H1 (cell line): ENCODE results near the gene LORICRIN. TPM values are rescaled to one million over a fixed set of nuclear protein-coding genes. Genes with fewer than 3 reads are reported as not detected.

ENCODE experiments used
- CTCF ChIA-PET: fragments of 300-600 bp; sonication (Branson Sonifier 250); formaldehyde crosslinking; loops from one replicate; lab custom pipeline; 2021; ENCODE audit not compliant: partially characterized antibody; lab: Charles Lee
- POLR2A ChIA-PET: fragments of 300-600 bp; sonication (Branson Sonifier 250); formaldehyde crosslinking; loops from one replicate; lab custom pipeline; 2021; ENCODE audit warnings: inconsistent platforms; ENCODE audit not compliant: partially characterized antibody; lab: Charles Lee
- DNase-seq, 2 experiments: peaks; one replicate each; pipeline versions ENCODE4 v3.0.0 to v3.0.0-alpha.2; 2010 to 2022; ENCODE audit warnings: low spot score in 2 of 2, low read depth in 1 of 2, mixed read lengths in 1 of 2
- FAIRE-seq: peaks from 2 replicates; lab custom pipeline; 2011; peaks lifted over from hg19 to GRCh38; lab: Jason Lieb, UNC
- H2AFZ ChIP-seq: 2 replicates; pipeline ENCODE4 v1.8.1; 2012; ENCODE audit warnings: low read length, inconsistent platforms
- H2AK5ac ChIP-seq: 2 replicates; pipeline ENCODE4 v1.6.1; 2013; ENCODE audit warnings: low read depth, low read length
- H2BK120ac ChIP-seq: replicated peaks from 2 replicates; pipeline ENCODE3; 2013; ENCODE audit warnings: low read depth, low read length, inconsistent platforms
- H2BK12ac ChIP-seq: 2 replicates; pipeline ENCODE4 v1.6.1; 2013; ENCODE audit warnings: low read depth, low read length
- H2BK15ac ChIP-seq: 2 replicates; pipeline ENCODE4 v1.6.1; 2013; ENCODE audit warnings: low read length
- H2BK20ac ChIP-seq: 2 replicates; pipeline ENCODE4 v1.6.1; 2013; ENCODE audit warnings: low read length
- H2BK5ac ChIP-seq: 2 replicates; pipeline ENCODE4 v1.6.1; 2013; ENCODE audit warnings: low read depth, low read length
- H3K14ac ChIP-seq: 2 replicates; pipeline ENCODE4 v1.6.1; 2013; ENCODE audit warnings: inconsistent platforms; ENCODE audit not compliant: insufficient read length
- H3K18ac ChIP-seq: 2 replicates; pipeline ENCODE4 v1.6.1; 2013; ENCODE audit warnings: low read length; ENCODE audit errors: extremely low read depth
- H3K23ac ChIP-seq: 2 replicates; pipeline ENCODE4 v1.6.1; 2013; ENCODE audit warnings: inconsistent platforms; ENCODE audit not compliant: insufficient read length
- H3K23me2 ChIP-seq: 2 replicates; pipeline ENCODE4 v1.6.1; 2013; ENCODE audit warnings: low read depth, low read length
- H3K27ac ChIP-seq: 2 replicates; pipeline ENCODE4 v1.6.1; 2011; ENCODE audit warnings: low read depth, low read length, inconsistent platforms
- H3K27me3 ChIP-seq, 4 experiments: replicated peaks in 1 of 4; 1 replicate in 1 of 4; 2 replicates in 3 of 4; pipeline versions ENCODE4 v1.6.1 to v1.8.1; 2011 to 2013; ENCODE audit warnings: low read length in 3 of 4, mild to moderate bottlenecking in 3 of 4, inconsistent platforms in 2 of 4, mixed read lengths in 2 of 4, moderate library complexity in 1 of 4; ENCODE audit not compliant: control insufficient read depth in 3 of 4, insufficient read depth in 3 of 4; ENCODE audit errors: extremely low read depth in 1 of 4
- H3K36me3 ChIP-seq, 4 experiments: 2 replicates each; pipeline versions ENCODE4 v1.6.1 to v1.8.1; 2011 to 2013; ENCODE audit warnings: mild to moderate bottlenecking in 4 of 4, low read length in 3 of 4, moderate library complexity in 2 of 4, control low read depth in 1 of 4, inconsistent platforms in 1 of 4; ENCODE audit not compliant: insufficient read depth in 4 of 4, control insufficient read depth in 2 of 4
- H3K4ac ChIP-seq: replicated peaks from 2 replicates; pipeline ENCODE3; 2013; ENCODE audit warnings: low read length, low read depth, mixed read lengths, inconsistent platforms; ENCODE audit not compliant: insufficient read length
- H3K4me1 ChIP-seq, 4 experiments: replicated peaks in 1 of 4; 1 replicate in 1 of 4; 2 replicates in 3 of 4; pipeline versions ENCODE4 v1.6.1 to v1.8.1; 2011 to 2013; ENCODE audit warnings: low read length in 3 of 4, inconsistent platforms in 2 of 4, mixed read lengths in 1 of 4; ENCODE audit not compliant: insufficient read depth in 4 of 4, control insufficient read depth in 3 of 4
- H3K4me2 ChIP-seq, 2 experiments: 2 replicates each; pipeline versions ENCODE4 v1.6.1 to v1.8.1; 2011 to 2013; ENCODE audit warnings: low read depth in 2 of 2, low read length in 2 of 2, control low read depth in 1 of 2, inconsistent platforms in 1 of 2, mild to moderate bottlenecking in 1 of 2; ENCODE audit not compliant: insufficient read depth in 1 of 2
- H3K4me3 ChIP-seq, 4 experiments: fragments of 200-600, 300-600 bp in 1 of 4; sonication (generic), shearing (Covaris generic), sonication (Bioruptor Twin) in 1 of 4; 2 replicates each; pipeline versions ENCODE4 v1.5.1 to v1.8.1; 2011 to 2016; ENCODE audit warnings: low read length in 4 of 4, low read depth in 3 of 4, control low read depth in 2 of 4, inconsistent platforms in 2 of 4, mild to moderate bottlenecking in 2 of 4, mixed read lengths in 1 of 4, moderate library complexity in 1 of 4; ENCODE audit not compliant: insufficient read depth in 2 of 4; ENCODE audit errors: extremely low read depth in 1 of 4
- H3K56ac ChIP-seq: replicated peaks from 2 replicates; pipeline ENCODE3; 2013; ENCODE audit warnings: low read depth, mild to moderate bottlenecking, mixed read lengths, low read length, inconsistent platforms; ENCODE audit not compliant: insufficient read length
- H3K79me1 ChIP-seq: 2 replicates; pipeline ENCODE4 v1.6.1; 2013; ENCODE audit warnings: low read depth, low read length, control low read depth
- H3K79me2 ChIP-seq, 2 experiments: 2 replicates each; pipeline versions ENCODE4 v1.6.1 to v1.8.1; 2012 to 2013; ENCODE audit warnings: low read length in 2 of 2, mild to moderate bottlenecking in 2 of 2, inconsistent platforms in 1 of 2; ENCODE audit not compliant: insufficient read depth in 2 of 2, control insufficient read depth in 1 of 2
- H3K9ac ChIP-seq, 4 experiments: replicated peaks in 1 of 4; 1 replicate in 1 of 4; 2 replicates in 3 of 4; pipeline versions ENCODE4 v1.6.1 to v1.8.1; 2011 to 2013; ENCODE audit warnings: low read depth in 3 of 4, low read length in 3 of 4, control low read depth in 2 of 4, mild to moderate bottlenecking in 2 of 4, moderate library complexity in 2 of 4, inconsistent platforms in 1 of 4; ENCODE audit errors: extremely low read depth in 1 of 4
- H3K9me3 ChIP-seq, 2 experiments: 2 replicates each; pipeline versions ENCODE4 v1.6.1 to v1.8.1; 2012 to 2013; ENCODE audit warnings: mild to moderate bottlenecking in 2 of 2, moderate library complexity in 2 of 2, control low read depth in 1 of 2, inconsistent platforms in 1 of 2, low read depth in 1 of 2, low read length in 1 of 2, mixed read lengths in 1 of 2; ENCODE audit not compliant: insufficient read depth in 2 of 2
- H4K20me1 ChIP-seq, 2 experiments: replicated peaks in 1 of 2; 2 replicates each; pipeline versions ENCODE3 to v1.8.1; 2011 to 2013; ENCODE audit warnings: inconsistent platforms in 2 of 2, low read length in 2 of 2, mild to moderate bottlenecking in 1 of 2; ENCODE audit not compliant: insufficient read depth in 2 of 2, control insufficient read depth in 1 of 2
- H4K5ac ChIP-seq: 2 replicates; pipeline ENCODE4 v1.6.1; 2013; ENCODE audit warnings: low read length, low read depth, mixed read lengths, inconsistent platforms; ENCODE audit not compliant: insufficient read length
- H4K8ac ChIP-seq: 2 replicates; pipeline ENCODE4 v1.8.0; 2013; ENCODE audit warnings: mild to moderate bottlenecking, moderate library complexity, low read length, inconsistent platforms; ENCODE audit not compliant: insufficient read depth; ENCODE audit errors: extremely low read depth
- H4K91ac ChIP-seq: replicated peaks from 2 replicates; pipeline ENCODE3; 2013; ENCODE audit warnings: low read length, mixed read lengths, inconsistent platforms; ENCODE audit not compliant: insufficient read length
- CHD2 ChIP-seq: IDR thresholded peaks from 2 replicates; pipeline ENCODE4 v1.6.1; 2012; ENCODE audit warnings: low read length, improper control_type of control experiment
- FOSL1 ChIP-seq: IDR thresholded peaks from 2 replicates; pipeline ENCODE4 v1.6.1; 2011; ENCODE audit warnings: mild to moderate bottlenecking, low read depth, low read length, moderate library complexity; ENCODE audit not compliant: insufficient read depth
- HDAC6 ChIP-seq: IDR thresholded peaks from one replicate; pipeline ENCODE4 v1.7.1; 2012; ENCODE audit warnings: low read depth, mild to moderate bottlenecking, inconsistent platforms, low read length, moderate library complexity
- JUN ChIP-seq: IDR thresholded peaks from 2 replicates; pipeline ENCODE4 v1.6.1; 2011; ENCODE audit warnings: low read depth, mild to moderate bottlenecking, improper control_type of control experiment, low read length
- TBP ChIP-seq: IDR thresholded peaks from 2 replicates; pipeline ENCODE4 v1.6.1; 2011; ENCODE audit warnings: low read depth, low read length, improper control_type of control experiment
- TCF12 ChIP-seq: IDR thresholded peaks from 2 replicates; pipeline ENCODE4 v1.6.1; 2011; ENCODE audit warnings: low read depth, mild to moderate bottlenecking, low read length
- whole genome bisulfite sequencing, 2 experiments: shearing (Covaris generic) in 1 of 2; methylation state at CpG; one replicate each; pipeline versions ENCODE4 v1.1.6 to v1.1.7; 2013 to 2015; ENCODE audit warnings: low lambda C conversion rate in 2 of 2, mixed read lengths in 2 of 2, inconsistent platforms in 1 of 2, low coverage in 1 of 2, missing lambda C conversion rate in 1 of 2; ENCODE audit not compliant: insufficient replicate concordance in 2 of 2, insufficient coverage in 1 of 2, insufficient read length in 1 of 2; ENCODE audit errors: extremely low coverage in 1 of 2, missing lambda C conversion rate in 1 of 2; 5-methylcytosine and 5-hydroxymethylcytosine counted together
- polyA plus RNA-seq, 7 experiments: library from polyadenylated mRNA; depleted of rRNA in 3 of 7; stranded (reverse) in 5 of 7; unstranded in 2 of 7; fragments of >200 nt in 5 of 7; fragments of 200-250 nt in 2 of 7; gene quantifications; 1 replicate in 5 of 7; 2 replicates in 1 of 7; 4 replicates in 1 of 7; pipeline versions ENCODE4 v1.2.1 to v1.2.3, GENCODE V29; 2011 to 2013; ENCODE audit warnings: missing spikeins in 2 of 7, mixed read lengths in 2 of 7
- total RNA-seq: library from RNA; stranded (reverse); fragmentation: NEBNext Ultra II Directional; extraction: Animal tissue kit (Norgen Biotek cat#: 25700); gene quantifications from 2 replicates; pipeline ENCODE4 v1.2.1, GENCODE V29; 2021

Gene LORICRIN
- total and polyA plus RNA-seq, 2 of the 8 experiments (the other 6 are each of a cell fraction or from before 2014, with no cell fraction given), result not detected

DNA sequence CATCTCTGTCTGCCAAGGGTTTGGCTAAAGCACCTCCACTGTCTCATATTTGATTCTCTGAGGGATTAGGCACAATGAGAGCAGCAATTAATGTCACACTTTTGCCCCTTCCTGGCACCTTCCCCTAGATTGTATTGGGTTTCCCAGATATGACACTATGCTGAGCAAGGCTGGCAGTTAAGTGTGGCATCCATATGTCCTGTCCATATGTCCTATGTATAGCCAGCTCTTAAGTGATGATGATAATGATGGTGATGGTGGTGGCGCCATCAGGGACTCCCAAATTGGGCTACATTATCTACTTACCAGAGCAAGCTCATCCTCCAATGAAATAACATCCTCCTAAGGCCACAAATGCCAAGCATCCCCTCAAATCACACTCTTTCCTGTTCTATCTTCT is 13.5 kb upstream of the LORICRIN start:
- no peak overlapping the region for H2BK5ac ChIP-seq
- 70% methylated on average over 1 of the region's 1 CpG; no CpG with 5 or more reads in 1 of the 2 experiments for WGBS, 2 experiments
- POLR2A ChIA-PET, result no interaction called here

More for the DNA sequence above, 13.5 kb upstream of the LORICRIN start:
- no peak overlapping the region for H3K4me2 ChIP-seq
- H3K4me1 ChIP-seq, result no peaks in the 10 kb centered on the region
- H2AK5ac ChIP-seq, result no peak overlapping the region
- TF ChIP-seq JUN (no peak), CHD2 (no peak), FOSL1 (no peak), TBP (no peak), TCF12 (no peak), HDAC6 (no peak)
- H3K4me3 ChIP-seq, result no peak overlapping the region
- no peak overlapping the region for H2BK20ac ChIP-seq
- H4K20me1 ChIP-seq, result no peaks in the 10 kb centered on the region
- H3K23ac ChIP-seq, result no peak overlapping the region
- H3K79me1 ChIP-seq, result no peaks in the 10 kb centered on the region
- no peaks in the 10 kb centered on the region for H3K79me2 ChIP-seq
- H2BK12ac ChIP-seq, result no peak overlapping the region
- no peak overlapping the region for H4K5ac ChIP-seq
- H3K27ac ChIP-seq, result no peak overlapping the region
- no peak for FAIRE-seq
- CTCF ChIA-PET, result interaction anchor here (0.6 to 3.1 kb wide), 3 partner anchors 18 to 458 kb away, joined by 3 to 10 read pairs (median 6); no protein-coding TSS in a partner anchor
- no peak for DNase-seq
- no peak overlapping the region for H4K8ac ChIP-seq
- no peaks in the 10 kb centered on the region for H3K27me3 ChIP-seq
- no peak overlapping the region for H2BK15ac ChIP-seq
- H2BK120ac ChIP-seq, result no peak overlapping the region
- H3K36me3 ChIP-seq, result no peaks in the 10 kb centered on the region
- peaks cover 2 to 9% of the 10 kb centered on the region in 2 experiments; a peak in 2 of 4 replicates for H3K9me3 ChIP-seq
- no peak overlapping the region for H3K56ac ChIP-seq
- no peak overlapping the region for H2AFZ ChIP-seq
- no peak overlapping the region for H3K14ac ChIP-seq
- H3K18ac ChIP-seq, result no peak overlapping the region
- H4K91ac ChIP-seq, result no peak overlapping the region
- no peak overlapping the region for H3K9ac ChIP-seq
- H3K23me2 ChIP-seq, result peaks cover 10% of the 10 kb centered on the region; the same call in 1 of the 2 replicates
- H3K4ac ChIP-seq, result no peak overlapping the region
